ENCODE measurements around the gene COX8C.

DNA sequence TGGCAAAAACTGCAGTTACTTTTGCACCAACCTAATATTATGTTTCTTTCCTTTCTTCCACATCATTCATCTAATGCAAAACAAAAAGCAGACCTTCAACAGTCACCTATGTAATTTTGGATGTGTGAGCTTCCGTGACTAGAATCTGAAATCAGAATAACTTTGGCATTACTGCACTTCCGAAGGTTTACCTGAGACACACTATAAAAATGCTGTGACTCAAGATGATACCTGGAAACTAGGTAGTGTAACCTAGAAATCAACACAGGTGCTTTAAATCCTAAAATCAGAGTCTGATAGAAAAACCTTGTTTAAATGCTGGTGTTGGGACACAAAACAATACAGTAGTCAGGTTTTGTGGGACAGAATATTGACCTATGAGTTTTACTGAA lies 16.4 kb upstream of the COX8C start:
- TF ChIP-seq, protein P1, sequence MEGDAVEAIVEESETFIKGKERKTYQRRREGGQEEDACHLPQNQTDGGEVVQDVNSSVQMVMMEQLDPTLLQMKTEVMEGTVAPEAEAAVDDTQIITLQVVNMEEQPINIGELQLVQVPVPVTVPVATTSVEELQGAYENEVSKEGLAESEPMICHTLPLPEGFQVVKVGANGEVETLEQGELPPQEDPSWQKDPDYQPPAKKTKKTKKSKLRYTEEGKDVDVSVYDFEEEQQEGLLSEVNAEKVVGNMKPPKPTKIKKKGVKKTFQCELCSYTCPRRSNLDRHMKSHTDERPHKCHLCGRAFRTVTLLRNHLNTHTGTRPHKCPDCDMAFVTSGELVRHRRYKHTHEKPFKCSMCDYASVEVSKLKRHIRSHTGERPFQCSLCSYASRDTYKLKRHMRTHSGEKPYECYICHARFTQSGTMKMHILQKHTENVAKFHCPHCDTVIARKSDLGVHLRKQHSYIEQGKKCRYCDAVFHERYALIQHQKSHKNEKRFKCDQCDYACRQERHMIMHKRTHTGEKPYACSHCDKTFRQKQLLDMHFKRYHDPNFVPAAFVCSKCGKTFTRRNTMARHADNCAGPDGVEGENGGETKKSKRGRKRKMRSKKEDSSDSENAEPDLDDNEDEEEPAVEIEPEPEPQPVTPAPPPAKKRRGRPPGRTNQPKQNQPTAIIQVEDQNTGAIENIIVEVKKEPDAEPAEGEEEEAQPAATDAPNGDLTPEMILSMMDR (IDR thresholded peaks at IDR 0.05; ENCODE audit: poor library complexity, severe bottlenecking) = no peak
- TF ChIP-seq MXI1 (conservative IDR thresholded peaks at IDR 0.05; ENCODE audit: poor library complexity, severe bottlenecking) = no peak
- TF ChIP-seq EP300 (conservative IDR thresholded peaks at IDR 0.05; ENCODE audit: poor library complexity, severe bottlenecking) = no peak
- no peak for TF ChIP-seq REST (IDR thresholded peaks at IDR 0.05; ENCODE audit: borderline replicate concordance)
- TF ChIP-seq EZH2 (IDR thresholded peaks at IDR 0.05; ENCODE audit: borderline replicate concordance, insufficient read depth, low read length, poor library complexity, severe bottlenecking) = no peak
- no peak for TF ChIP-seq TAF1 (IDR thresholded peaks at IDR 0.05; ENCODE audit: low read depth)
- no peak for TF ChIP-seq POLR2AphosphoS5 (IDR thresholded peaks at IDR 0.05)
- TF ChIP-seq RAD21 (conservative IDR thresholded peaks at IDR 0.05) = no peak
- no peak for TF ChIP-seq SMC3 (conservative IDR thresholded peaks at IDR 0.05; ENCODE audit: poor library complexity)
